Activated CD4-positive, CD25-positive, alpha-beta regulatory T cell (primary cell): ENCODE data around the gene SSTR5.
"Not testable (repeated sequence)": the region's sequence is repeated elsewhere in the genome, so short reads cannot be mapped to it uniquely, and the experiment has no call there.

Experiments
- DNase-seq, 4 experiments: peaks; one replicate each; lab custom pipeline; 2025; lab: John Stamatoyannopoulos, UW

The SSTR5 gene

DNA sequence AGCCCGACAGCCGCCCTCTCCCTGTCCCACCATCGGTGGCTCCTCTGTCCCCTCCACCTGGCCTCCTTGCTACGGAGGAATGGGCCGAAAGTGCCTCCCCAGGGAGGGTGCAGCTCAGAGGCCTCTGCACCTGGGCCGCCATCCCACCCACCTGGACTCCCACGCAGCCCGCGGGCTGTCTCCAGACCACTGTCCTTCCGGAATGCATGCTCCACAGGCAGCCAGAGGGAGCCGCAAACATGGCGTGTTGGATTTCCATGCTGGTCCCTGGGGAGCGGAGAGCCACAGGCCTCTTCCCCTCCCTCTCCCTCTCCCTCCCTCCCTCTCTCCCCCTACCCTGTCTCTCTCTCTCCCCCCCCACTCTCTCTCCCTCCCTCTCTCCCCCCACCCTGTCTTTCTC lies 3.0 kb downstream of the SSTR5 start:
- no peak for DNase-seq

DNA sequence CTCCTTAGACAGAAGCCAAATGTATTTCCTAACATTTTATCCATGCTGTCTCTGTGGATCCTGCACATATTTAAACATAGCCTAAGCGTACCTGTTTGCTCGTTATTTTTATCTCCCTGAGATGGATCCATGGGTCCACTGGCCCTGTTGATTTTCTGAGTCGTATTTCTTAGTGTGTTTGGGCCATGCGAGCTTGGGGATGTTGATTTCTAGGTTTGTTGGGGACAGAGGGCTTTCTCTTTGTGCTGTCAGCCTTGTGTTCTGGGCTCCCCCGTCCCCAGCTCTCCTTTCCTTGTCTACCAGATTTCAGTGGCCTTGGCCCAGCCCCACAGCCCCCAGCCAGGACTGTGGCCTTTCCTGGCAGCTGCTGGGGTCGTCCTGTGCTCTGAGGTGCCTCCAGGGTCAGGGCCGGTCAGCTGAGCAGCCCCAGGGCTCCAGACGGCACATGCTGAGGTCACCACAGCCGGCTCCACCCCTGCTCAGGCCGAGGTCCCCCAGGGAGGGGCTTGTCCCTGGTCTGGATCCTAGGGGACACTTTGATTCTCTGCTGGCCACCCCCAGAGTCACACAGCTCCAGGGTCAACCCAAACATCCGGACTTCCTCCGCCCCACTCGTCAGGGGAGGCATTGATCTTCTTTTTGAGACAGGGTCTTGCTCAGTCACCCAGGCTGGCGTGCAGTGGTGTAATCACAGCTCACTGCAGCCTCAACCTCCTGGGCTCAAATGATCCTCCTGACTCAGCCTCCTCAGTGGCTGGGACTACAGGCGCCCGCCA lies 4.4 kb downstream of the SSTR5 start:
- DNase-seq = no peak

DNA sequence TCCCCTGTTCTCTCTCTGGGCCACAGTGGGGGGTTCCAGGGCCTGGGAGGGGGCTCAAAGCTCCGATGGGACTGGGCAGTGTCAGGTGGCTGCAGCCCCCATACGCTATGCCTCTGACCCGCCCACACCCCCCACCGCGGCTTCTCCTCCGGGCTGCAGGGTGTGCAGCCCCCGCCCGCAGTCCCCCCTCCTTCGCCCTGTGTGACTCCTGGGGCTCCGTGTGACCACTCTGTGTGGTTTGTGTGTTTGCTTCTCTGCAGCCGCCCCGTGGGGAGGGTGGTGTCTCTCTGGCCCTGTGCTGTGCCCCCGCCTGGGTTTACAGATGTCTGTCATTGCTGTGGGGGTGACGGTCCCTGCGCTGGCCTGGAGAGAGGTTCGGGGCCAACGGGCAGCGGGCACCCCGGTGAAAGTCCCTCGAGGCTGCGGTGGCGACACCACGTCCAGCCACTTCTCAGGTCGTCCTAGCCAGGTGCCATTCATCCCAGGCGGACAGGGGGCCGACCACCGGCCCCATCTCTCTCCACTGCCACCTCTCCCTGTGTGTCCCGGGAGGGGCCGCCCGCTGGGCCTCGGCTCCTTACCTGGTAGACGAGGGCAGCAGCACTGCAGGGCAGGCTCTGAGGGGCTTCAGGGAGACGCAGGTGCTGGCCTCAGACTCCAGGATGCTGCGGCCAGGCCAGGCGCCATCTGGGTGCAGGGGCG lies 5.5 kb downstream of the SSTR5 start:
- DNase-seq = no peak

DNA sequence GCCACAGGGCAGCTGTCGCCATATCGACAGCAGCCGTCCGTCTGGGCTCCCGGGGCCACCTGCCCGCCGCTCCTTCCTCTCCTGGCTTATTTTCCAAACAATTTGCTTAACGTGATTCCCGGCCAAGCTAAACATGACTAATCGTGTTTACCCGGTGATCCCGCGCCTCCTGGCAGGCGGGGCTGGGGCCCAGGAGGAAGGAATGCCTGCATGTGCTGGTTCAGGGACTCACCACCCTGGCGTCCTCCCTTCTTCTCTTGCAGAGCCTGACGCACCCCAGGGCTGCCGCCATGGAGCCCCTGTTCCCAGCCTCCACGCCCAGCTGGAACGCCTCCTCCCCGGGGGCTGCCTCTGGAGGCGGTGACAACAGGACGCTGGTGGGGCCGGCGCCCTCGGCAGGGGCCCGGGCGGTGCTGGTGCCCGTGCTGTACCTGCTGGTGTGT lies 6.1 kb downstream of the SSTR5 start:
- DNase-seq = no peak

DNA sequence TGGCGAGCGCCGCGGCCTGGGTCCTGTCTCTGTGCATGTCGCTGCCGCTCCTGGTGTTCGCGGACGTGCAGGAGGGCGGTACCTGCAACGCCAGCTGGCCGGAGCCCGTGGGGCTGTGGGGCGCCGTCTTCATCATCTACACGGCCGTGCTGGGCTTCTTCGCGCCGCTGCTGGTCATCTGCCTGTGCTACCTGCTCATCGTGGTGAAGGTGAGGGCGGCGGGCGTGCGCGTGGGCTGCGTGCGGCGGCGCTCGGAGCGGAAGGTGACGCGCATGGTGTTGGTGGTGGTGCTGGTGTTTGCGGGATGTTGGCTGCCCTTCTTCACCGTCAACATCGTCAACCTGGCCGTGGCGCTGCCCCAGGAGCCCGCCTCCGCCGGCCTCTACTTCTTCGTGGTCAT lies 6.8 kb downstream of the SSTR5 start:
- DNase-seq = no peak

DNA sequence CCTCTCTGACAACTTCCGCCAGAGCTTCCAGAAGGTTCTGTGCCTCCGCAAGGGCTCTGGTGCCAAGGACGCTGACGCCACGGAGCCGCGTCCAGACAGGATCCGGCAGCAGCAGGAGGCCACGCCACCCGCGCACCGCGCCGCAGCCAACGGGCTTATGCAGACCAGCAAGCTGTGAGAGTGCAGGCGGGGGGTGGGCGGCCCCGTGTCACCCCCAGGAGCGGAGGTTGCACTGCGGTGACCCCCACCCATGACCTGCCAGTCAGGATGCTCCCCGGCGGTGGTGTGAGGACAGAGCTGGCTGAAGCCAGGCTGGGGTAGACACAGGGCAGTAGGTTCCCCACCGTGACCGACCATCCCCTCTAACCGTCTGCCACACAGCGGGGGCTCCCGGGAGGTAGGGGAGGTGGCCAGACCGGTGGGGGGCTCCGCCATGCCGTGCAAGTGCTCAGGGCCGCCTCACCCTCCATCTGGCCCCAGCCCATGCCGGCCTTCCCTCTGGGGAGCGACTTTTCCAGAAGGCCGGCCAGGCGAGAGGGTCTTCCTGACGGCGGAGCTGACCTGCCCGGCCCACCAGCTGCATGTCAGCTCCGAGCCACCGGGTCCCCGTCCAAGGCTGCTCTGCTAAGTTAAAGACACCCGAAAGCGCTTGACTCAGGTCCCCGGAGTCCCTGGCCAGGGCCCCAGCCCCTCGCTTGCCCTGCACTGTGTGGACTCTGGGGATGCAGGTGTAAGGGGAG lies 7.4 kb downstream of the SSTR5 start:
- DNase-seq = no peak

DNA sequence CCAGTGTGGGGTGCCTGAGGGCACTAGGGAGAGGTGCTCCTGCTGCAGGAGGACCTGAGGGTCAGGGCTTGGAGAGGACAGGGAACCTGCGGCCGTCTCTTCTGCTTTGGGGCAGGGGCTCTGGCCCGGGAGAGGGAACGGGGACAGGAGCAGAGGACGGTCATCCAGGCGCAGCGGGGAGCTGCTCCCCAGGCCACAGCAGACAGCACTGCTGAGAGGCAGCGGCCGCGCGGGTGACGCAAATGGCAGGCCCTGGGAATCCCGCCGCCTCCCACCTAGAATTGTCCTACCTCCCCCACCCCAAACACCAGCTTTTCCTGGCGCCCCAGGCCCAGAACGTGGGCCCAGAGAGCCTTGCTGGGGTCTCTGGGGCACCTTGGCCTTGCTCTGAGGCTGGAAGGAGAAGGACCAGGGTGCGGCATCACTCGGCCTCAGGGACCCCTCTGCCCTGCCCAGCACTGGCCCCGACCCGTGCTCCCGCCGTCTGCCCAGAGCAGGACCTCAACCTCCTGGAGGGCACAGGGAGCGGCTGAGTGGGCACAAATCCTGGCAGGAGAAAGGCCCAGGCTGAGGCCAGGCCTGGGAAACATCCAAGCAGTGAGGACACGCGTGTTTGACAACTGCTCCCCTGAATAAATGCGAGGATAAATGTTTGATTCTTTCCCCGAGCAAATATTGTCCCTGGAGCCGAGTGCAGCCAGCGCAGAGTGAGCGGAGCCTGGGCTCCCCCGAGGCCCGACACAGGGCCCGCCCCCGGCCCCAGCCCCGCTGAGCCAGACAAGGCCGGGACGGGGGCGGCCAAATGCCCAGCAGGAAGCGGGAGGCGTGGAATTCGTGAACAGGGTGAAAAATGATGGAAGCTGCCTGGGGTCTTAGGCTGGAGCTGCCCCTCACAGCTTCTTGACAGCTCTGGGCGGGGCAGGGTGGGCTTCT lies 8.5 kb downstream of the SSTR5 start:
- no peak for DNase-seq

DNA sequence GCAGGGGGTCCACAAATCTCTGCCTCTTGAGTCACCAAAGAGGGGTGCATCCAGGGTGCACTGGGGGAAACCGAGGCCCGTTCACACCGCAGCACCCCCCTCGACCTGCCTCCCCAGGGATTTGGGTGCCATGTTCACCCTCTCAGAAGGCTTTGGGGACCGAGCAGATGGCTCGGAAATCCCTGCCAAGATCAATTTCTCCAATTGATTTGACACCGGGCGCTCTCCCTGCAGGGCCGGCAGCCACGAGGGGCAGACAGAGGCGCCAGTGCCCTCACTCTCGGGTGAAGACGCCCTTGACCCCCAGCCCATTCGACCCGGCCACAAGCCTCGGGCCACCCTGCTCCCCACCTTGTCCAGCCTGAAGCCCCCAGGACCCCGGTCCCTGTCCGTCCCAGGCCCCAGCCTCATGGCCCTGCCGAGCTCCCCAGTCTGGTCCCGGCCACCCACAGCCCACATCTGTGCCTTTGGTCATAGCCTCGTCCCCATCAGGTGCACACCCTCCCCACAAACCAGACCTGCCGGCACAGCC lies 9.3 kb downstream of the SSTR5 start:
- DNase-seq = no peak

DNA sequence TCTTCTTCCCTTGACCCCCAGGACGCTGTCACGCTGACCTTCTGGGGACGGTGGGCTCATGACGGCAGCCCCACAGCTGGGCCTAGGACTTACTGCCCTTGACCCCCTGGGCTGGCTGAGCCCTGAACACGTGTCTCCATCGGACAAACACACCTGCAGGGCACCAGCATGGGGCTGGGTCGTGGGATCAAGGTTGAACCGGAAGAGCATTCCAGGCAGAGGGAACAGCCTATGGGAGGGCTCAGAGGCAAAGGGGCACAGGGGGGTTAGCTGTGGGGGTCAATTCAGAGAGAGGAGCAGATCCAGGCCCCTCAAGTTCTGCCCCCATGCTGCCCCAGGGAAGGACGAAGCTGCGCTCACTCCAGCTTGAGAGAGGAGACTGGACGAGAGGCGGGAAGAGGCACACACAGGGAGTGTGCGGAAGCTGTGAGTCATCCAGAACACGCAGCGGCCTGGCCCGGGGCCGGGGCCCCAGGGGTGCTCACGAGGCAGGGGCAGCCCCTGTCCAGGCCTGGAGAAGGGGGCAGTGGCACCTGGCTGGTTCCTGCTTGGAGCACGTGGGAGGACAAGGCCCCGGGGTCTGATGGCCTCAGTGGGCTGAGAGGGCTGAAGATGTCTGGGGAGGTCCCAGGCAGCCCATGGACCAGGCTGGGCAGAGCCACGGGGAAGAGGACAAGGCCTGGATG lies 9.9 kb downstream of the SSTR5 start:
- no peak for DNase-seq

DNA sequence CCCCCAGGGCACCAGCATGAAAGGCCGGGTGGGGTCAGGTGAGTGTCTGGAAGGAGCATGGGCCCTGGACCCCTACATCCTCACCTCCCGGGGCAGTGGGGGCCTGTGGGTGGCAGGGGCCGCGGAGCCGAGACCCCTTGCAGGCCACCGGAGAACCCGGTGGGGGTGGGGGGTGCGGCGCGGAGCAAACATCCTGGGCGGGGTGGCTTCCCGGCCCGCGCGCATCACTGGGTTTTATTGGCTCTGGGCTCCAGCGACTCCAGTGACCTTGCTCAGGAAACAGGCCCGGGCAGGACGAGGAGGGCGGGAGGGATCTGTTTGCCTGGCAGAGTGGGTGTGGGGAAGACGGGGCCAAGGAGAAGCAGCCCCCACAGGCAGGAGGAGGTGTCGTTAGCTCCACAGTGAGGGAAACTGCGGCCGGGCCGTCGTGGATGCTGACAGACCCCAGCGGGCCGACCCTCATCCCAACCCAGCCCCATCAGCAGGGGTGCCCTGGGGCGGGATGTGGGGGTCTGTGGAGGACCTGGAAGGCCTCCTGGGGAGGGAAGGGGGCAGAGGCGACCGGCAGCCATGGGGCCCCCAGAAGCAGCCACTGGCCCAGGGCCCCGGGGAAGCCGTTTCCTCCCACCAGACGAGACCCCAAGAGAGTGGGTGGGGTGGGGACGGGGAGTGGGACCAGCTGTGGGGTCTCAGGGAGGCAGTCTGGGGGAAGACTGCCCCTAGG lies 10.6 kb downstream of the SSTR5 start:
- no peak for DNase-seq

DNA sequence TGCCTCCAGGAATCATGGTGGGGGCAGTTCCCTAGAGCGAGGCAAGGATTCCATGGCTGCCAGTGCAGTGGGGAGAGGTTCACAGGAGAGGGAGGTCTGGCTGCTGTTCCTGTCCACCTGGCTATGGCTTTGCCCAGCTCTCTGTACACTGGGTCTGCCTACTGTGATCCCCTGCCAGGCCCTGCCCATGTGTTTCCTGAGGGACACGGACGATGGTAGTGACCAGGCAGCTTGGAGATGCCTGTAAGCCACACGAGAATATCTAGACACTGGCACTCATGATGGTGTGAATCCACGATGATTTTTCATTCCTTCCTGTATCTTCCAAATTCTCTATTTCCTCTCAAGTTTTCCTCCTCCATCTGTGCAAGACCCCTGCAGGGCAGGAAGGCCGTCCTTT lies 12.4 kb downstream of the SSTR5 start:
- DNase-seq = no peak

DNA sequence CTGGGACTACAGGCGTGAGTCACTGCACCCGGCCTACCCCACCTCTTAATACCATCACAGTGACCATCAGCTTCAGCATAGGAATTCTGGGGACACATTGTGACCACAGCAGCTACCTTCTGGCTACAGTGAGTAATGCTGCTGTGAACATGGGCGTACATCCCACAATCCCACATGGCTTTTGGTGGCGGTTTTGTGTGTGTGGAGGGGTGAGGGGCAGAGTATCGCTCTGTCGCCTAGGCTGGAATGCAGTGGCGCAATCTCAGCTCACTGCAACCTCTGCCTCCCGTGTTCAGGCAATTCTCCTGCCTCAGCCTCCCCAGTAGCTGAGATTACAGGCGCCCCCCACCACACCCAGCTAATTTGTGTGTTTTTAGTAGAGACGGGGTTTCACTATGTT lies 13.9 kb downstream of the SSTR5 start:
- not testable (repeated sequence) for DNase-seq

DNA sequence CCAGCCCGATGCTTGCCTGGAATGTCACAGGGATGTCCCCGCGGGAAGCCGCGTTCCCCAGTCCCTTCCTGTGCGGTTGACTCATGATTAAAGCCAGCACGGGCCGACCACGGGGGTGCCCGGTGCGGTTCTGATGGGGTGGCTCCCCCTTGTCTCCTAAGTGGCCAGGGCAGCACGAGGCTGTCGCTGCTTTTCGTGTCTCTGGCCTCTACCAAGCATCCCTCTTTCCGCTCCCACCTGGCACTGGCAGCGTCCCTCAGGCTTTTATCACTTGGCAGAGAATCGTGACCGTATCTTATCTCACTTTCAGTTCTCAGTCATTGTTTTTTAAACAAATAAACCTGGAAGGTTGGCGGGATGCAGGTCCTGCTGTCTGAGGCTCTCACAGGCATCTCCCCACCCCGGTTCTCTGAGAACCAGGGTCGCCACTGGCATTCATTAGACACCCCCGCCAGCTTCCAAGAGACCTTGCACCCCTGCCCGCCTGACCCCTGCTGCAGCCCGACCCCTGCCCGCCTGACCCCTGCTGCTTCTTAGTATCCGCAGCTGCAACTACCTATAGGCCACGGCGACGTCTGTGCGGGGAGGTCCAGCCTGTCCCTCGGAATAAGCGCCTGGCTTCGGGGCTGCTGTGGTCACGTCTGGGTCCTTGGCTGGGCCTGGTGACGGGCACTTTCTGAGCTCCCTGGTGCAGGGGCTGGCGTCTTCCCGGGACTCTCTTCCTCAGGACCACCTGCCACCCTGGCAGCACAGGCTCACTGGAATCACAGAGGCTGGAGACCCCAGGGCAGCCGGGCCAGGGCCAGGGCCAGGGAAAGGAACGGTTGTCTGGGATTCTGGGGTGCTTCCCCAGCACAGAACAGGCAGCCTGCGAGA lies 16.0 kb downstream of the SSTR5 start:
- no peak for DNase-seq

DNA sequence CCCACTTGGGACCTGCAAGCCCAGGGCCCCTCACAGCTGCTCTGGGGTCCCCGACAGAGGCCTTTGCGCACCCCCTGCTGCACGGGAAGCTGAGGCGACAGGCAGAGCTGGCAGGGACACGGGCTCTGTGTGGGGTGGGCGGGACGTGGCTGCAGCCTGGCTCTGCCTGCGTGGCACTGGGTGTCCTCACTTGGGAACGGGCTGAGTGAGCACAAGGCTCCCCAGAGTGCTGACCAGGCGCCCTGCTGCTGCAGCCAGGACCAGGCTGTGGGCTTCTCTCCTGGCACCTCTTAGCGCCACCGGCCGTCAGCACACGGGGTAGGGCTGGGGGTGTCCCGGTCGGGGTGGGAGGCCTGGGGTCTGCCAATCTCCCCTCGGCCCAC lies 16.9 kb downstream of the SSTR5 start:
- no peak for DNase-seq

DNA sequence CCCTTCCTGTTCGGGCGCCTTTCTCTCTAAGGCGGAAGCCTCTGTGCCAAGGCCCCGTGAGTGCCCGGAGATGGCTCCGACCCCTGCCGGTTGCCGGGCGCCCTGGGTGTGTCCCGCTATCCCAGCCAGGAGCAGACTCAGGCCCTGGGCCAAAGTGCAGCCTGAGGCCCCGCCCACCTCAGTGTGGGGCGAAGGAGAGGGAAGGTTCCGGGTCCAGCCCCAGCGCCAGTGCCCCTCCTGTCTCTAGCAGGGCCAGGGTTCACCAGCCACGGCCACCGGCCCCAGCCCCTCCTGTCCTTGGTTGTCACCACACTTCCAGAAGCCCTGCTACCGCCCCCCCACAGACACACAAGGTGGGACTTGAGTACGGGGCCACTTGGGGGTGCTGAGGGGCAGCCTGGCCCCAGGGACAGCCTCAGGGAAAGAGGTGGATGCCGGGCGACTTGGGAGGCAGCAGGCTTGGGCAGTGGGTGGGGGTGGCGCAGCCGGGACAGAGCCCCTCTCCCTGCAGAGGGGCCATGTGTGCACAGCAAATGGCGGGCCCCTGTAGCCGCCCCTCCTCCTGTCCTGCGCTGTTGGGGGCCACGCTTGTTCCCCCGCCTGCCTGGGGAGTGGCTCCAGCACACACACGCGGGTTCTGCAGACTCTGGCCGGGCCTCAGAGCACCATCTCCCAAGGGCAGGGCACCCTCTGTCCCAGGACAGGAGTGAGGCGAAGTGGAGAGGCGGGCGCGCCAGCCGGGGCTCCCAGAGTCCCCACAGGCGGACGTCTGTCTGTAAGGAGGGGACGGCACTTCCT lies 17.5 kb downstream of the SSTR5 start:
- no peak for DNase-seq

DNA sequence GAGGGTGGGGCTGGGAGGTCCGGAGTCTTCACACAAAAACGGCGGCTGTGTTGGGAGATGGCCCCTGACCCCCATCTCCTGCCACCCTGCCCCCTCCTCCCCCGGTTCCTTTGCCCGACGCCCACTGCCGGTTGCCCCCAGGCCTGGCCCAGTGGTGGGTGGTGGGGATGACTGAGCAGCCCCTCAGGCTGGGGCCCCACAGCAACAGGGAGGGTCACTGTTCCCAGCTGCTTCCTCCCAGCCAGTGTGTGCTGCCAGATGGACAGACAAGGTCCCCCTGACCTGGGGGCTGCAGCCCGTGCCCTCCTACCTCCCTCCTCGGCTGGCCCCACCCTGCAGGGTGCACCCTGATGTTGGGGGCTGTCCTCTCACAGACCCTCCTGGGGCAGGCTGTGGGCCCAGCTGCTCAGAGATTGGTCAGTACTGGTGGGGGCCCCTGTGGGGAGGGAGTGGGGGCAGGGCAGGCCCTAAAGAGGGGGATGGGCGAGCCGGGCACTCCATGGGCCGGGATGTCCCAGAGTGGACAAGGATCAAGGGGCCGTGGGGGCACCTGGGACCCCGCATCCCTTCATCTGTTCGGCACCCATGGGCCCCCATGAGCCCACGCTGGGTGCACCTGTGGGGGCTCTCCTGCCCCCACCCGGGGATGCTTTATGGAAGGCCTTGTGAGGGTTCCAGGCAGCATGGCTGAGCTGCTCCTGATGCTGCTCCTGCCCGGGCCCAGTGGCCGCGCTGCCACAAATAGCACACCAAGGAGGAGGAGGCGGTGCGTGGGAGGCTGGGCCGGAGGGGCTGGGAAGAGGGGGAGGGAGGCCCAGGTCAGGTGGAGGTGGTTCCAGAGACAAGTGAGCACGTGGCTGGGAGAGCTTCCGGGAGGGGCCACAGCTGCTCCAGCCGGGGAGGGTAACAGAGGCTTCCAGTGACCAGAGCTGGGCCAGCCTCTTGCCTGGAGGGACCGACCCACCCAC lies 18.4 kb downstream of the SSTR5 start:
- no peak for DNase-seq

DNA sequence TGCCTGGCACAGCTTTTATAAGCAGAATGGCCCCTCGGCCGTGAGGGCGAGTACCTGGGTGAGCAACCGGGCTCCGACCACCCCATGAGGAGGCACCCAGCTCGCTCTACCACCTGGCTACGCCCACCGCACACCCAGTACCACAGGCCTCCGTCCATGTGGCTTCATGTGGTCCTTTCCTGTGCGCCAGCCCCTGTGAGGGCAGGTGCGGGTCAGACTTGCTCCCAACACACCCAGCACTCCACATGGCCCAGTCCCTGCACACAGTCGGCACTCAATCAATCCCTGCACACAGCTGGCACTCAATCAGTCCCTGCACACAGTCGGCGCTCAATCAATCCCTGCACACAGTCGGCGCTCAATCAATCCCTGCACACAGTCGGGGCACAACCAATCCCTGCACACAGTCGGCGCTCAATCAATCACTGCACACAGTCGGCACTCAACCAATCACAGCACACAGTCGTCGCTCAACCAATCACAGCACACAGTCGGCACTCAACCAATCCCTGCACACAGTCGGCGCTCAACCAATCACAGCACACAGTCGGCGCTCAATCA lies 19.5 kb downstream of the SSTR5 start:
- no peak for DNase-seq
